Esophagus muscularis mucosa (tissue), 4 donors: ENCODE measurements around the gene GNAS-AS1.

Experiments used
- EP300 ChIP-seq: sonication (generic); formaldehyde crosslinking; IDR thresholded peaks from one replicate; pipeline ENCODE4 v1.6.1; 2017; ENCODE audit warnings: antibody characterized with exemption
- POLR2A ChIP-seq: fragments of 450-650 bp; IDR thresholded peaks from one replicate; pipeline ENCODE4 v1.6.1; 2017; ENCODE audit warnings: antibody characterized with exemption, moderate library complexity, mild to moderate bottlenecking, low read depth
- POLR2AphosphoS5 ChIP-seq, 2 donors: sonication (generic); formaldehyde crosslinking; IDR thresholded peaks; one replicate each; pipeline ENCODE4 v1.6.1; 2017; ENCODE audit warnings: antibody characterized with exemption in 2 of 2
- TF ChIP-seq, protein P1 (sequence below), 3 experiments: fragments of 200-600 bp in 2 of 3; fragments of 450-650 bp in 1 of 3; sonication (generic) in 2 of 3; IDR thresholded peaks; one replicate each; pipeline ENCODE4 v1.5.1; 2017 to 2019; ENCODE audit warnings: antibody characterized with exemption in 3 of 3, mild to moderate bottlenecking in 2 of 3, moderate library complexity in 1 of 3

DNA sequence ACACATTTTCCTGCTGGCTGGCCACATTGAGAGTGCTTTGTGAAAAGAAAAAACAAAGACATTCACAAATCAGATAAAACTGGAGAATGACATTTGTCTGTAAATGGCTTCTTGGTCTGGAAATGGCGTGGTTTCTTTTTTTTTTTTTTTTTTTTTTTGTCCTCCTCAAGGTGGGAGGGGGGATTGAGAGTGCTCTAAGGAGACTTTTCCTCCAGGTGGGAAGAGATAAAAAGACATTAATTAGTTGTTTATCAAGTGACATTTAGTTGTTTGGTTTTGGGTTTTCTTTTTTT is 42.2 kb upstream of the GNAS-AS1 start:
- TF ChIP-seq, protein P1, sequence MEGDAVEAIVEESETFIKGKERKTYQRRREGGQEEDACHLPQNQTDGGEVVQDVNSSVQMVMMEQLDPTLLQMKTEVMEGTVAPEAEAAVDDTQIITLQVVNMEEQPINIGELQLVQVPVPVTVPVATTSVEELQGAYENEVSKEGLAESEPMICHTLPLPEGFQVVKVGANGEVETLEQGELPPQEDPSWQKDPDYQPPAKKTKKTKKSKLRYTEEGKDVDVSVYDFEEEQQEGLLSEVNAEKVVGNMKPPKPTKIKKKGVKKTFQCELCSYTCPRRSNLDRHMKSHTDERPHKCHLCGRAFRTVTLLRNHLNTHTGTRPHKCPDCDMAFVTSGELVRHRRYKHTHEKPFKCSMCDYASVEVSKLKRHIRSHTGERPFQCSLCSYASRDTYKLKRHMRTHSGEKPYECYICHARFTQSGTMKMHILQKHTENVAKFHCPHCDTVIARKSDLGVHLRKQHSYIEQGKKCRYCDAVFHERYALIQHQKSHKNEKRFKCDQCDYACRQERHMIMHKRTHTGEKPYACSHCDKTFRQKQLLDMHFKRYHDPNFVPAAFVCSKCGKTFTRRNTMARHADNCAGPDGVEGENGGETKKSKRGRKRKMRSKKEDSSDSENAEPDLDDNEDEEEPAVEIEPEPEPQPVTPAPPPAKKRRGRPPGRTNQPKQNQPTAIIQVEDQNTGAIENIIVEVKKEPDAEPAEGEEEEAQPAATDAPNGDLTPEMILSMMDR (IDR thresholded peaks at IDR 0.05): no peak
- no peak for TF ChIP-seq EP300
- TF ChIP-seq POLR2AphosphoS5 (IDR thresholded peaks at IDR 0.05): no peak
- no peak for TF ChIP-seq POLR2A
